HCT116 (cell line): ENCODE results near the gene TBC1D14.

Experiments
- CTCF ChIP-seq, 3 experiments: fragments of 200-600 bp in 1 of 3; sonication (generic) in 1 of 3; IDR thresholded peaks in 2 of 3; conservative IDR thresholded peaks in 1 of 3; 2 replicates each; pipeline ENCODE4 v1.5.1; 2012 to 2017; ENCODE audit warnings: low read depth in 2 of 3, low read length in 2 of 3, antibody characterized with exemption in 1 of 3, borderline replicate concordance in 1 of 3, control low read depth in 1 of 3, mild to moderate bottlenecking in 1 of 3, mixed read lengths in 1 of 3, mixed run types in 1 of 3, moderate library complexity in 1 of 3; ENCODE audit not compliant: insufficient read depth in 1 of 3
- ELF1 ChIP-seq: IDR thresholded peaks from 2 replicates; pipeline ENCODE4 v1.6.1; 2012; ENCODE audit warnings: low read depth, borderline replicate concordance
- EZH2 ChIP-seq: fragments of 200-600 bp; sonication (generic); IDR thresholded peaks from 2 replicates; pipeline ENCODE4 v1.6.1; 2017; ENCODE audit warnings: antibody characterized with exemption, mixed run types
- EZH2phosphoT487 ChIP-seq: fragments of 200-600 bp; IDR thresholded peaks from 2 replicates; pipeline ENCODE4 v1.6.1; 2018; ENCODE audit warnings: antibody characterized with exemption, borderline replicate concordance
- MAX ChIP-seq: IDR thresholded peaks from 2 replicates; pipeline ENCODE4 v1.6.1; 2012
- POLR2A ChIP-seq: IDR thresholded peaks from 2 replicates; pipeline ENCODE4 v1.7.0; 2011; ENCODE audit warnings: borderline replicate concordance; ENCODE audit not compliant: insufficient read depth, insufficient read length; ENCODE audit errors: extremely low read depth
- POLR2AphosphoS5 ChIP-seq: IDR thresholded peaks from 2 replicates; pipeline ENCODE4 v1.6.1; 2011; ENCODE audit warnings: mild to moderate bottlenecking, low read depth, low read length, moderate library complexity

GRCh38 chr4:6984612-6985425, 75.2 kb downstream of the TBC1D14 start:
- TF ChIP-seq MAX (no peak), EZH2phosphoT487 (no peak), CTCF (IDR thresholded peaks at IDR 0.05 in 2 of 3, conservative IDR thresholded peaks at IDR 0.05 in 1 of 3; ENCODE audit: borderline replicate concordance in 1 of 3, insufficient read depth in 1 of 3, low read depth in 2 of 3, low read length in 2 of 3) (no peak), ELF1 (no peak), POLR2AphosphoS5 (no peak), EZH2 (no peak), POLR2A (no peak)
